Esophagus muscularis mucosa (tissue), 3 donors: ENCODE data around the gene ESYT2.
A peak's percentile ranks its signal among the peaks of the same experiment; 100 is the strongest.

Source experiments
- CTCF ChIP-seq, 3 experiments: fragments of 200-600 bp in 2 of 3; fragments of 450-650 bp in 1 of 3; sonication (generic) in 2 of 3; IDR thresholded peaks; one replicate each; pipeline ENCODE4 v1.5.1; 2017 to 2019; ENCODE audit warnings: antibody characterized with exemption in 3 of 3, mild to moderate bottlenecking in 2 of 3, moderate library complexity in 1 of 3
- POLR2A ChIP-seq: fragments of 450-650 bp; IDR thresholded peaks from one replicate; pipeline ENCODE4 v1.6.1; 2017; ENCODE audit warnings: antibody characterized with exemption, moderate library complexity, mild to moderate bottlenecking, low read depth

- peak in 1 of 3 experiments; percentile 6 for TF ChIP-seq CTCF (IDR thresholded peaks at IDR 0.05)
- no peak for TF ChIP-seq POLR2A
Observed at GRCh38 chr7:158772916-158773315, 56.4 kb downstream of the ESYT2 start.
